DND-41 (cell line): ENCODE measurements around the gene GTF2IRD1.
A peak's percentile ranks its signal among the peaks of the same experiment; 100 is the strongest.
"Not testable (repeated sequence)": the region's sequence is repeated elsewhere in the genome, so short reads cannot be mapped to it uniquely, and the experiment has no call there.

Experiments
- ATAC-seq: fragments of 200-7000 bp; cut with Tn5 transposase; 3 replicates; pipeline ENCODE4 v1.9.1; 2021; ENCODE audit warnings: low read depth; ENCODE audit not compliant: insufficient read depth
- DNase-seq: peaks from one replicate; pipeline ENCODE4 v3.0.0-alpha.2; 2020
- H2AFZ ChIP-seq: 2 replicates; pipeline ENCODE4 v1.6.0; 2012; ENCODE audit warnings: low read depth, low read length
- H3K27ac ChIP-seq: 2 replicates; pipeline ENCODE4 v1.5.1; 2012; ENCODE audit warnings: low read length, inconsistent platforms
- H3K27me3 ChIP-seq: fragments of 200-600 bp; sonication (generic); 2 replicates; pipeline ENCODE4 v1.6.0; 2012; ENCODE audit warnings: low read length, mild to moderate bottlenecking, inconsistent platforms; ENCODE audit not compliant: insufficient read depth, poor library complexity
- H3K36me3 ChIP-seq: 2 replicates; pipeline ENCODE4 v1.5.1; 2012; ENCODE audit warnings: low read length, inconsistent platforms; ENCODE audit not compliant: insufficient read depth
- H3K4me1 ChIP-seq: 2 replicates; pipeline ENCODE4 v1.5.1; 2012; ENCODE audit warnings: mild to moderate bottlenecking, low read length; ENCODE audit not compliant: insufficient read depth
- H3K4me2 ChIP-seq: 2 replicates; pipeline ENCODE4 v1.6.0; 2012; ENCODE audit warnings: mild to moderate bottlenecking, moderate library complexity, low read length, inconsistent platforms; ENCODE audit not compliant: insufficient read depth
- H3K4me3 ChIP-seq, 2 experiments: fragments of 200-600 bp in 1 of 2; shearing (Covaris generic) in 1 of 2; 2 replicates each; pipeline ENCODE4 v1.5.1; 2012 to 2016; ENCODE audit warnings: inconsistent platforms in 2 of 2, low read length in 2 of 2, mild to moderate bottlenecking in 2 of 2, low read depth in 1 of 2, moderate library complexity in 1 of 2
- H3K79me2 ChIP-seq: 2 replicates; pipeline ENCODE4 v1.6.0; 2012; ENCODE audit warnings: low read length, inconsistent platforms; ENCODE audit not compliant: insufficient read depth
- H3K9ac ChIP-seq: 2 replicates; pipeline ENCODE4 v1.6.0; 2012; ENCODE audit warnings: low read depth, mild to moderate bottlenecking, inconsistent platforms, low read length, moderate library complexity
- H3K9me3 ChIP-seq: 2 replicates; pipeline ENCODE4 v1.5.1; 2012; ENCODE audit warnings: low read length, moderate library complexity, mild to moderate bottlenecking, inconsistent platforms; ENCODE audit not compliant: insufficient read depth, severe bottlenecking
- H4K20me1 ChIP-seq: 2 replicates; pipeline ENCODE4 v1.6.0; 2012; ENCODE audit warnings: low read length; ENCODE audit not compliant: insufficient read depth
- CTCF ChIP-seq: IDR thresholded peaks from 2 replicates; pipeline ENCODE4 v1.5.1; 2012; ENCODE audit warnings: borderline replicate concordance, low read length, moderate library complexity, mild to moderate bottlenecking; ENCODE audit not compliant: poor library complexity, severe bottlenecking; ENCODE audit errors: extremely low read depth
- EZH2 ChIP-seq: IDR thresholded peaks from 3 replicates; pipeline ENCODE4 v1.6.1; 2012; ENCODE audit warnings: borderline replicate concordance, low read depth, mild to moderate bottlenecking, moderate library complexity, low read length, inconsistent platforms; ENCODE audit not compliant: severe bottlenecking

Gene GTF2IRD1

GRCh38 chr7:74412603-74413002 is 41.1 kb upstream of the GTF2IRD1 start:
- ATAC-seq (no peak), DNase-seq (no peak)
- H2AFZ ChIP-seq: no peak overlapping the region
- no peaks in the 10 kb centered on the region for H3K79me2 ChIP-seq
- H3K27me3 ChIP-seq: no peaks in the 10 kb centered on the region
- no peaks in the 10 kb centered on the region for H4K20me1 ChIP-seq
- no peak overlapping the region for H3K27ac ChIP-seq
- H3K4me1 ChIP-seq: no peaks in the 10 kb centered on the region
- no peak overlapping the region for H3K4me2 ChIP-seq
- TF ChIP-seq CTCF (no peak), EZH2 (no peak)
- H3K9ac ChIP-seq: no peak overlapping the region
- no peaks in the 10 kb centered on the region for H3K36me3 ChIP-seq
- no peak overlapping the region for H3K4me3 ChIP-seq
- H3K9me3 ChIP-seq: no peaks in the 10 kb centered on the region

GRCh38 chr7:74414595-74415333 is 38.9 kb upstream of the GTF2IRD1 start:
- not testable (repeated sequence) for H3K27ac ChIP-seq, H3K4me2 ChIP-seq, H3K4me1 ChIP-seq, DNase-seq, H3K27me3 ChIP-seq, H3K36me3 ChIP-seq, H3K79me2 ChIP-seq, H3K9me3 ChIP-seq, H3K4me3 ChIP-seq, H3K9ac ChIP-seq, H2AFZ ChIP-seq, H4K20me1 ChIP-seq, ATAC-seq

GRCh38 chr7:74417419-74417971 is 36.2 kb upstream of the GTF2IRD1 start:
- Histone ChIP-seq H4K20me1 (no peaks in the 10 kb centered on the region), H3K27me3 (no peaks in the 10 kb centered on the region), H3K9ac (no peak overlapping the region), H3K9me3 (no peaks in the 10 kb centered on the region), H3K79me2 (no peaks in the 10 kb centered on the region), H3K27ac (no peak overlapping the region), H3K4me1 (no peaks in the 10 kb centered on the region), H3K4me2 (no peak overlapping the region), H3K36me3 (no peaks in the 10 kb centered on the region), H2AFZ (no peak overlapping the region), H3K4me3 (no peak overlapping the region)
- DNase-seq (peak; percentile 43), ATAC-seq (peak; percentile 79)
- TF ChIP-seq EZH2 (no peak), CTCF (peak; percentile 97)

- H3K9ac ChIP-seq: no peak overlapping the region
- H3K4me1 ChIP-seq: no peaks in the 10 kb centered on the region
- no peak for DNase-seq
- no peak overlapping the region for H3K27ac ChIP-seq
- H3K4me3 ChIP-seq: no peak overlapping the region
- no peaks in the 10 kb centered on the region for H3K9me3 ChIP-seq
- no peak overlapping the region for H3K4me2 ChIP-seq
- H3K27me3 ChIP-seq: no peaks in the 10 kb centered on the region
- no peaks in the 10 kb centered on the region for H3K79me2 ChIP-seq
- H3K36me3 ChIP-seq: no peaks in the 10 kb centered on the region
- TF ChIP-seq CTCF: no peak
- no peak for TF ChIP-seq EZH2
- ATAC-seq: no peak
- H4K20me1 ChIP-seq: no peaks in the 10 kb centered on the region
- H2AFZ ChIP-seq: no peak overlapping the region
Measured at GRCh38 chr7:74418076-74418475, 35.6 kb upstream of the GTF2IRD1 start.
